AG09319 (cell line): ENCODE measurements around the gene HLF.

Experiments
- DNase-seq: peaks from one replicate; pipeline ENCODE4 v3.0.0-alpha.2; 2010; ENCODE audit warnings: low read depth; ENCODE audit errors: extremely low read depth
- TF ChIP-seq, protein P1 (sequence below): IDR thresholded peaks from 2 replicates; pipeline ENCODE4 v1.5.1; 2011; ENCODE audit warnings: low read depth, mild to moderate bottlenecking, inconsistent platforms, low read length, moderate library complexity

The HLF gene

DNA sequence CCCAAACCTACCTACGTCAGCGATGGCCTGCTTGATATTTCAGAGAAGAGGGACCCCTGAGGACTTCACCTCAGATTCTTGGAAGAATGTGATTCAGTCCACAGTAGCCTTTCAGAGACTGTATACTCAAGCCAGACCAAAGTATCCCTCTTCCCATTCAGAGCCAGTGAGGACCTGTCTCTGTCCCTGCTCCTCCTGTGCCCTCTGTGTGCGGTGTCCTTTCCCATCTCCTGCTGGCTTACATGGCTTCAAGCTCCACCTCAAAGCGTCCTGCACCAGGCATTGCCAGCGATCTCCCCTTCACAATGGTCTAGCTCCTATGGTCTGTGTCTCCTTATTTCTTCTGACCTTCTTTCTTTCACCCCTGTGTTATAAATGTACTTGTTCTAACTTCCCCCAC lies 39.5 kb upstream of the HLF start:
- TF ChIP-seq, protein P1, sequence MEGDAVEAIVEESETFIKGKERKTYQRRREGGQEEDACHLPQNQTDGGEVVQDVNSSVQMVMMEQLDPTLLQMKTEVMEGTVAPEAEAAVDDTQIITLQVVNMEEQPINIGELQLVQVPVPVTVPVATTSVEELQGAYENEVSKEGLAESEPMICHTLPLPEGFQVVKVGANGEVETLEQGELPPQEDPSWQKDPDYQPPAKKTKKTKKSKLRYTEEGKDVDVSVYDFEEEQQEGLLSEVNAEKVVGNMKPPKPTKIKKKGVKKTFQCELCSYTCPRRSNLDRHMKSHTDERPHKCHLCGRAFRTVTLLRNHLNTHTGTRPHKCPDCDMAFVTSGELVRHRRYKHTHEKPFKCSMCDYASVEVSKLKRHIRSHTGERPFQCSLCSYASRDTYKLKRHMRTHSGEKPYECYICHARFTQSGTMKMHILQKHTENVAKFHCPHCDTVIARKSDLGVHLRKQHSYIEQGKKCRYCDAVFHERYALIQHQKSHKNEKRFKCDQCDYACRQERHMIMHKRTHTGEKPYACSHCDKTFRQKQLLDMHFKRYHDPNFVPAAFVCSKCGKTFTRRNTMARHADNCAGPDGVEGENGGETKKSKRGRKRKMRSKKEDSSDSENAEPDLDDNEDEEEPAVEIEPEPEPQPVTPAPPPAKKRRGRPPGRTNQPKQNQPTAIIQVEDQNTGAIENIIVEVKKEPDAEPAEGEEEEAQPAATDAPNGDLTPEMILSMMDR: no peak
- no peak for DNase-seq

DNA sequence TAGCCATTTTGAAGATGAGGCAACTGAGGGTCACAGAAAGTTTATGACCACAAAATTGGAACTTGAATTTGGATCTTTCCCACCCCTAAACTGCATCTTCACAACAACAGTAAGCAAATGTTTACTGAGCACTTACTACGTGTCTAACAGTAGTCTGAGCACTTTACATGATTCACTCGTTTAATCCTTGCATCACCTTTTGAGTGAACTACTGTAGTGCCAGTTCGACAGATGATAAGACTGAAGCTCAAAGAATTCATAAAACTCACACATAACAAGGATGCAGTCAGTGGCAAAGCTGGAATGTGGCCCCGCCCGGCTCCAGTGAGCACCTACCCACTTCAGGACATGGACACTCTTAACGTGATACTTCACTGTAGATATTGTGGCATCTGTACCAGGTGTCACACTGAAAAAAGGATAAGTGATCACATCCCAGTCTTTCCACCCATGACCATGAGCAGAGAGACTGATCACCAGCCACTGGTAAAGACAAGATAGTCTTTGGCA lies 36.0 kb upstream of the HLF start:
- TF ChIP-seq, protein P1: no peak
- DNase-seq: no peak

GRCh38 chr17:55229276-55229675 lies 35.5 kb upstream of the HLF start:
- TF ChIP-seq, protein P1: no peak
- DNase-seq: no peak

GRCh38 chr17:55230716-55231115 lies 34.0 kb upstream of the HLF start:
- TF ChIP-seq, protein P1: no peak
- no peak for DNase-seq

- DNase-seq: no peak
- TF ChIP-seq, protein P1: no peak
Observed at GRCh38 chr17:55233840-55234239, 30.9 kb upstream of the HLF start.

DNA sequence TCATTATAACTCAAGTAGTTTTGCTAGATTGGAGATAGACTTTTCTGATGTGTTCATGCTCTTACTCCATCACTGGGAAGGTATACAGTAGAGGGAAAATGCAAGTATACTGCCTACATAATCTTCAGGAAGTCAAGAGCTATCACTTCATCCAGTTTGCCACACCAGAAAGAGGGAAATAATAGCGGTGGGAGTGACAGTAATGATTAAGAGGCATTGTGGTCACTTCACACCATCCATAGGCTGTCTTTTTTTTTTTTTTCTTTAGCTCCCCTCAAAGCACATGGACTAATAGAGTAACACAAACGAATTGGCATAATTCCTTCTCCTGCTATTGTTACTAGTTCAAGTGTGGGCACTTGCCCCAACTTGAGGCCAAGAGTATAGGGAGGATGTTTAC lies 28.4 kb upstream of the HLF start:
- DNase-seq: no peak
- TF ChIP-seq, protein P1: no peak

DNA sequence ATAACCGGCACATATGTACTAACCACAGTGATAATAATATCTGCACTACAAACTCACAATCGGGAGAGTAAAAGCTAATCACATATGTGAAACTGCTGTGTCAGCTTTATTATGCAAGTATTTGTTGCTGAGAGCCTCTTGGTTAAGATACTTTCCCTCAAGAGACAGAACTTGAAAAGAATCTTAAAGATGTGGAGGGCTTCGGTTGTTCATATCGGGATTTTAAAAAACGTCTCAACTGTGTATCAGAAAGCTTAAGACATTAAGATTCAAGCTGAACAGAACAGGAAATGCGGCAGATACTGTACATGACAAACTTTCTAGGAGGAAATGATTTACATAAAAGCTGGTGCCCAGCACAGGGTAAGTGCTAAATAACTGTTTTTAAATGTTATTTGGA lies 27.5 kb upstream of the HLF start:
- TF ChIP-seq, protein P1: no peak
- no peak for DNase-seq
